ENCODE results near the gene ZDHHC12. TPM values are rescaled to one million over a fixed set of nuclear protein-coding genes. Genes with fewer than 3 reads are reported as not detected.

Gene ZDHHC12
- total and polyA plus RNA-seq, 2 of the 8 experiments (the other 6 are each of a cell fraction or from before 2014, with no cell fraction given), result 35.0 to 93.8 TPM

DNA sequence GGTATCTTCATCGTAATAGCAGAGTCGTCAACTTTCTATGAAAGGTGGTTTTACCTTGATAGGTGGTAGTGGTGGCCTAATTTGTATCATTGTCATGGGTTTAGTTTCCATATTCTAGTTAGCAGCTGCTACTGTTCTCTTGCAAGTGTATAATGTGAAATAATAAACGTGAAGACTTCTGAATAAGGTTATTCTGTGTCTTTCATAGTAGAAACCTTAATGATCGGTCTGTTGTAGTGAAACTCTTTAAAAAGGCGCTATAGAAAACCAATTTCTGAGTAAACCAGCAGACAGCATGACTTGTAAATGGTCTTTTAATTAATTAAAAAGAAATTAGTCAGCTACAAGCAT is 33.3 kb downstream of the ZDHHC12 start:
- TF ChIP-seq JUND (IDR thresholded peaks at IDR 0.05; ENCODE audit: low read length), result no peak
- no peak for TF ChIP-seq PHF8 (conservative IDR thresholded peaks at IDR 0.05; ENCODE audit: low read depth, low read length)
- no peak for TF ChIP-seq YY1 (IDR thresholded peaks at IDR 0.05; ENCODE audit: low read depth, low read length)
- TF ChIP-seq KDM5A (IDR thresholded peaks at IDR 0.05; ENCODE audit: low read length), result no peak
- Histone ChIP-seq H3K18ac (ENCODE audit: extremely low read depth, low read length) (peak overlapping the region; percentile 68), H3K4me2 (ENCODE audit: insufficient read depth in 1 of 2, low read depth in 2 of 2, low read length in 2 of 2) (peak overlapping the region; percentile 64 to 87), H3K56ac (replicated peaks; ENCODE audit: insufficient read length, low read depth, low read length) (no peak overlapping the region), H3K27me3 (replicated peaks in 1 of 4; ENCODE audit: control insufficient read depth in 3 of 4, extremely low read depth in 1 of 4, insufficient read depth in 3 of 4, low read length in 3 of 4) (peaks cover 0 to 1% (median 0%) of the 10 kb centered on the region in 4 experiments; a peak in 1 of 7 replicates), H3K9me3 (ENCODE audit: insufficient read depth in 2 of 2, low read depth in 1 of 2, low read length in 1 of 2) (no peaks in the 10 kb centered on the region), H3K14ac (ENCODE audit: insufficient read length) (no peak overlapping the region), H2BK12ac (ENCODE audit: low read depth, low read length) (no peak overlapping the region), H3K4me1 (replicated peaks in 1 of 4; ENCODE audit: control insufficient read depth in 3 of 4, insufficient read depth in 4 of 4, low read length in 3 of 4) (peaks cover 1 to 9% (median 7%) of the 10 kb centered on the region in 4 experiments; a peak in 6 of 7 replicates), H4K91ac (replicated peaks; ENCODE audit: insufficient read length, low read length) (no peak overlapping the region), H2BK20ac (ENCODE audit: low read length) (no peak overlapping the region), H2BK120ac (replicated peaks; ENCODE audit: low read depth, low read length) (no peak overlapping the region), H3K4ac (replicated peaks; ENCODE audit: insufficient read length, low read depth, low read length) (no peak overlapping the region), H2AK5ac (ENCODE audit: low read depth, low read length) (no peak overlapping the region), H3K79me1 (ENCODE audit: low read depth, low read length) (0 out of 2 replicates have a peak, but pooled peaks cover 3% of the 10 kb centered on the region), H3K4me3 (ENCODE audit: extremely low read depth in 1 of 4, insufficient read depth in 2 of 4, low read depth in 3 of 4, low read length in 4 of 4) (peak overlapping the region; percentile 82 to 95 (median 88)), H3K79me2 (ENCODE audit: control insufficient read depth in 1 of 2, insufficient read depth in 2 of 2, low read length in 2 of 2) (peaks cover 28 to 62% of the 10 kb centered on the region in 2 experiments), H4K5ac (ENCODE audit: insufficient read length, low read depth, low read length) (no peak overlapping the region), H4K8ac (ENCODE audit: extremely low read depth, insufficient read depth, low read length) (no peak overlapping the region), H3K23ac (ENCODE audit: insufficient read length) (no peak overlapping the region), H3K9ac (replicated peaks in 1 of 4; ENCODE audit: extremely low read depth in 1 of 4, low read depth in 3 of 4, low read length in 3 of 4) (peak overlapping the region; percentile 84 to 99 (median 88)), H3K23me2 (ENCODE audit: low read depth, low read length) (peaks cover 14% of the 10 kb centered on the region), H2AFZ (ENCODE audit: low read length) (no peak overlapping the region), H3K27ac (ENCODE audit: low read depth, low read length) (peak overlapping the region; percentile 57; the same call in 1 of the 2 replicates), H4K20me1 (replicated peaks in 1 of 2; ENCODE audit: control insufficient read depth in 1 of 2, insufficient read depth in 2 of 2, low read length in 2 of 2) (peaks cover 20 to 25% of the 10 kb centered on the region in 2 experiments), H2BK15ac (ENCODE audit: low read length) (no peak overlapping the region), H3K36me3 (ENCODE audit: control insufficient read depth in 2 of 4, insufficient read depth in 4 of 4, low read length in 3 of 4) (peaks cover 22 to 58% (median 39%) of the 10 kb centered on the region in 4 experiments), H2BK5ac (ENCODE audit: low read depth, low read length) (0 out of 2 replicates have a peak overlapping the region, but pooled peaks have one; percentile 61)
- CTCF ChIA-PET (ENCODE audit: partially characterized antibody), result interaction anchor here (0.6 to 1.8 kb wide), 4 partner anchors 10 to 19 kb away, joined by 4 to 6 read pairs (median 4); partner anchors contain the start of gene PKN3
- 10% methylated on average over 5 of the region's 5 CpGs; no CpG with 5 or more reads in 1 of the 2 experiments for WGBS, 2 experiments (ENCODE audit: extremely low coverage in 1 of 2, insufficient coverage in 1 of 2, insufficient read length in 1 of 2, insufficient replicate concordance in 2 of 2, low coverage in 1 of 2, low lambda C conversion rate in 2 of 2, missing lambda C conversion rate in 1 of 2)
- POLR2A ChIA-PET (ENCODE audit: partially characterized antibody), result interaction anchor here (1.0 to 46.1 kb wide), 12 partner anchors 5 to 241 kb away, joined by 3 to 1197 read pairs (median 4); partner anchors contain the start of genes DYNC2I2, PKN3, SET and ZDHHC12
- FAIRE-seq (no peak), DNase-seq (ENCODE audit: low read depth in 1 of 2, low spot score in 2 of 2) (no peak)

Measured in H1 (cell line).